Uterus (tissue), 2 donors: Measurements from ENCODE around the gene VSIG10L2.

ENCODE experiments used
- POLR2A ChIP-seq, 2 donors: fragments of 450-650 bp; IDR thresholded peaks; one replicate each; pipeline ENCODE4 v1.6.1; 2016; ENCODE audit warnings: antibody characterized with exemption in 2 of 2, mild to moderate bottlenecking in 1 of 2, moderate library complexity in 1 of 2
- TF ChIP-seq, protein P1 (sequence below), 4 experiments: fragments of 200-600 bp in 2 of 4; fragments of 450-650 bp in 2 of 4; sonication (generic) in 2 of 4; IDR thresholded peaks; one replicate each; pipeline ENCODE4 v1.5.1; 2016 to 2019; ENCODE audit warnings: antibody characterized with exemption in 4 of 4, mild to moderate bottlenecking in 2 of 4, moderate library complexity in 1 of 4

DNA sequence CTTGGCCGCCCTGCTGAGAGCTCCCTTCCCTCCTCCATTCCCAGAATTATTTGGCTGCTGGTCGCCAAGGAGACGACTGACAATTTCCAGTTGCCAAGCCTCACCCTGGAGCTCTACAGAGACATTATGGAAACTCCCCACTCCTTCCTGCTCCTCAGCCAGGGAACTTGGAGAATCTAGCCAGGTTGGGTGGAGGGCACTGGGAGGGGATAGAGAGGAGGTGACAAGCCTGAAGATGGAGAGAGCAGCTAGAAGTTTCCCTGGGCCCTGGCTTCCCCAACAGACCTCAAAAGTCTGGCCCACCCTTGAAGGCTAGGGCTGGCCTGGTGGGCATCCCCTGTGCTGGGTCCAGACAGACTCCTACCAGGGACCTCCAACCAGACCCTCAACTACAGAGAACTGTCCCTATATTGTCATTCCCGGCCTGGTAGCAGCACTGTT lies 6.7 kb upstream of the VSIG10L2 start:
- TF ChIP-seq, protein P1, sequence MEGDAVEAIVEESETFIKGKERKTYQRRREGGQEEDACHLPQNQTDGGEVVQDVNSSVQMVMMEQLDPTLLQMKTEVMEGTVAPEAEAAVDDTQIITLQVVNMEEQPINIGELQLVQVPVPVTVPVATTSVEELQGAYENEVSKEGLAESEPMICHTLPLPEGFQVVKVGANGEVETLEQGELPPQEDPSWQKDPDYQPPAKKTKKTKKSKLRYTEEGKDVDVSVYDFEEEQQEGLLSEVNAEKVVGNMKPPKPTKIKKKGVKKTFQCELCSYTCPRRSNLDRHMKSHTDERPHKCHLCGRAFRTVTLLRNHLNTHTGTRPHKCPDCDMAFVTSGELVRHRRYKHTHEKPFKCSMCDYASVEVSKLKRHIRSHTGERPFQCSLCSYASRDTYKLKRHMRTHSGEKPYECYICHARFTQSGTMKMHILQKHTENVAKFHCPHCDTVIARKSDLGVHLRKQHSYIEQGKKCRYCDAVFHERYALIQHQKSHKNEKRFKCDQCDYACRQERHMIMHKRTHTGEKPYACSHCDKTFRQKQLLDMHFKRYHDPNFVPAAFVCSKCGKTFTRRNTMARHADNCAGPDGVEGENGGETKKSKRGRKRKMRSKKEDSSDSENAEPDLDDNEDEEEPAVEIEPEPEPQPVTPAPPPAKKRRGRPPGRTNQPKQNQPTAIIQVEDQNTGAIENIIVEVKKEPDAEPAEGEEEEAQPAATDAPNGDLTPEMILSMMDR (IDR thresholded peaks at IDR 0.05) = no peak
- TF ChIP-seq POLR2A (IDR thresholded peaks at IDR 0.05) = no peak
